Keratinocyte (primary cell): ENCODE measurements around the gene KLHL21. TPM values are rescaled to one million over a fixed set of nuclear protein-coding genes. Genes with fewer than 3 reads are reported as not detected.

Experiments
- DNase-seq: peaks from one replicate; pipeline ENCODE4 v3.0.0-alpha.2; 2011; ENCODE audit warnings: low read depth, missing footprints, low spot score
- FAIRE-seq: peaks from 2 replicates; lab custom pipeline; 2011; peaks lifted over from hg19 to GRCh38; lab: Jason Lieb, UNC
- H2AFZ ChIP-seq: 2 replicates; pipeline ENCODE4 v1.6.0; 2012; ENCODE audit warnings: low read length, control low read depth, inconsistent platforms; ENCODE audit not compliant: control insufficient read depth
- H3K27ac ChIP-seq: 2 replicates; pipeline ENCODE4 v1.5.1; 2011; ENCODE audit warnings: low read length; ENCODE audit not compliant: control insufficient read depth, insufficient read depth
- H3K27me3 ChIP-seq: 3 replicates; pipeline ENCODE4 v1.6.0; 2011; ENCODE audit warnings: low read length; ENCODE audit not compliant: control insufficient read depth, insufficient read depth; ENCODE audit errors: extremely low read depth
- H3K36me3 ChIP-seq, 2 experiments: 2 replicates in 1 of 2; 3 replicates in 1 of 2; pipeline ENCODE4 v1.5.1; 2011; ENCODE audit warnings: low read length in 2 of 2, mild to moderate bottlenecking in 1 of 2; ENCODE audit not compliant: control insufficient read depth in 2 of 2, insufficient read depth in 2 of 2; ENCODE audit errors: extremely low read depth in 1 of 2
- H3K4me1 ChIP-seq: 3 replicates; pipeline ENCODE4 v1.5.1; 2011; ENCODE audit warnings: low read length; ENCODE audit not compliant: control insufficient read depth, insufficient read depth; ENCODE audit errors: extremely low read depth
- H3K4me2 ChIP-seq: 3 replicates; pipeline ENCODE4 v1.6.0; 2011; ENCODE audit warnings: low read depth, low read length; ENCODE audit not compliant: control insufficient read depth, insufficient read depth; ENCODE audit errors: extremely low read depth
- H3K4me3 ChIP-seq, 3 experiments: fragments of 200-600 bp in 1 of 3; sonication (generic) in 1 of 3; 2 replicates in 2 of 3; 3 replicates in 1 of 3; pipeline ENCODE4 v1.5.1; 2011 to 2016; ENCODE audit warnings: low read length in 3 of 3, mild to moderate bottlenecking in 3 of 3, control low read depth in 2 of 3, inconsistent platforms in 1 of 3, low read depth in 1 of 3, mixed read lengths in 1 of 3, mixed run types in 1 of 3, moderate library complexity in 1 of 3; ENCODE audit not compliant: control insufficient read depth in 2 of 3, insufficient read depth in 2 of 3; ENCODE audit errors: extremely low read depth in 1 of 3
- H3K79me2 ChIP-seq: 2 replicates; pipeline ENCODE4 v1.6.0; 2012; ENCODE audit warnings: low read length; ENCODE audit not compliant: control insufficient read depth, insufficient read depth
- H3K9ac ChIP-seq: 3 replicates; pipeline ENCODE4 v1.6.0; 2011; ENCODE audit warnings: low read length; ENCODE audit not compliant: control insufficient read depth, insufficient read depth; ENCODE audit errors: extremely low read depth
- H3K9me1 ChIP-seq: 3 replicates; pipeline ENCODE4 v1.6.0; 2011; ENCODE audit warnings: low read length; ENCODE audit not compliant: control insufficient read depth, insufficient read depth; ENCODE audit errors: extremely low read depth
- H3K9me3 ChIP-seq: 2 replicates; pipeline ENCODE4 v1.5.1; 2012; ENCODE audit warnings: low read depth, low read length; ENCODE audit not compliant: control insufficient read depth
- H4K20me1 ChIP-seq: 3 replicates; pipeline ENCODE4 v1.6.0; 2011; ENCODE audit warnings: low read length; ENCODE audit not compliant: control insufficient read depth, insufficient read depth; ENCODE audit errors: extremely low read depth
- CTCF ChIP-seq, 3 experiments: IDR thresholded peaks in 1 of 3; conservative IDR thresholded peaks in 1 of 3; optimal IDR thresholded peaks in 1 of 3; 2 replicates in 2 of 3; 3 replicates in 1 of 3; pipeline versions ENCODE3 to v1.5.1; 2011; ENCODE audit warnings: low read length in 3 of 3, mild to moderate bottlenecking in 3 of 3, moderate library complexity in 2 of 3, control low read depth in 1 of 3, inconsistent platforms in 1 of 3; ENCODE audit not compliant: insufficient read depth in 2 of 3; ENCODE audit errors: extremely low read depth in 1 of 3
- EZH2 ChIP-seq: IDR thresholded peaks from one replicate; pipeline ENCODE4 v1.6.1; 2012; ENCODE audit warnings: inconsistent platforms, mild to moderate bottlenecking, low read length, moderate library complexity
- dilution Hi-C: fragments of 300-500 bp; cut with MboI; formaldehyde crosslinking; loops from one replicate; pipeline ENCODE4 v1.7.0; 2020; ENCODE audit warnings: low sequenced_read_pairs; ENCODE audit not compliant: extremely low pct_ligation_motif_present
- polyA plus RNA-seq, 5 experiments: library from polyadenylated mRNA; depleted of rRNA in 3 of 5; stranded (reverse) in 3 of 5; stranded (forward) in 1 of 5; unstranded in 1 of 5; fragments of >200 nt; gene quantifications; 1 replicate in 1 of 5; 2 replicates in 3 of 5; 3 replicates in 1 of 5; pipeline versions ENCODE4 v1.2.1 to v1.2.3, GENCODE V29; 2011 to 2012; ENCODE audit warnings: missing spikeins in 2 of 5, low read depth in 1 of 5, low replicate concordance in 1 of 5

The KLHL21 gene
- polyA plus RNA-seq, 1 donor (not counting 4 experiments of a cell fraction or from before 2014, with no cell fraction given): 24.8 TPM

DNA sequence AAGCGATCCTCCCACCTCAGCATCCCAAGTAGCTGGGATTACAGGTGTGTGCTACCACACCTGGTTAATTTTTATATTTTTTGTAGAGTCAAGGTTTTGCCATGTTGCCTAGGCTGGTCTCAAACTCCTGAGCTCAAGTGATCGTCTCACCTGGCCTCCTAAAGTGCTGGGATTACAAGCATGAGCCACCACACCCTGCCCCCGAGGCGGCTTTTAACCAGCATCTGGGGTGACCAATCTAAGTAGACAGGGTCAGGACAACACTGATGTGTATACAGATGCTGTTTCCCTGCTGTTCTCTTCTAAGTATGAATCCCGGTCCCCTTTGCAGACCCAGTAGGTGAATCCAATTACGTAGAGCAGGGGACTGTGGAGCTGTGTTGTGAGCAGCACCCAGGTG is 45.9 kb upstream of the KLHL21 start:
- no peak overlapping the region for H3K9ac ChIP-seq
- H3K36me3 ChIP-seq: peaks cover 28 to 37% of the 10 kb centered on the region in 2 experiments
- H2AFZ ChIP-seq: no peak overlapping the region
- TF ChIP-seq CTCF (optimal IDR thresholded peaks at IDR 0.05 in 1 of 3, IDR thresholded peaks at IDR 0.05 in 1 of 3, conservative IDR thresholded peaks at IDR 0.05 in 1 of 3; ENCODE audit: extremely low read depth in 1 of 3, insufficient read depth in 2 of 3, low read length in 3 of 3) (no peak), EZH2 (no peak)
- H3K27ac ChIP-seq: no peak overlapping the region
- H3K27me3 ChIP-seq: no peaks in the 10 kb centered on the region
- no peaks in the 10 kb centered on the region for H3K79me2 ChIP-seq
- no peaks in the 10 kb centered on the region for H3K4me1 ChIP-seq
- no peak overlapping the region for H3K4me3 ChIP-seq
- dilution Hi-C loops: no loop called here
- no peak for FAIRE-seq
- H3K9me3 ChIP-seq: no peaks in the 10 kb centered on the region
- DNase-seq: no peak
- no peaks in the 10 kb centered on the region for H3K9me1 ChIP-seq
- no peaks in the 10 kb centered on the region for H4K20me1 ChIP-seq
- H3K4me2 ChIP-seq: no peak overlapping the region

GRCh38 chr1:6646499-6647148 is 44.0 kb upstream of the KLHL21 start:
- Histone ChIP-seq H3K4me1 (no peaks in the 10 kb centered on the region), H2AFZ (no peak overlapping the region), H3K9ac (no peak overlapping the region), H3K9me3 (no peaks in the 10 kb centered on the region), H3K27ac (no peak overlapping the region), H4K20me1 (no peaks in the 10 kb centered on the region), H3K79me2 (no peaks in the 10 kb centered on the region), H3K9me1 (no peaks in the 10 kb centered on the region), H3K36me3 (peaks cover 26 to 36% of the 10 kb centered on the region in 2 experiments), H3K27me3 (no peaks in the 10 kb centered on the region), H3K4me2 (no peak overlapping the region), H3K4me3 (no peak overlapping the region)
- FAIRE-seq (peak; percentile 46), DNase-seq (no peak)
- dilution Hi-C loops: no loop called here
- TF ChIP-seq EZH2 (no peak), CTCF (optimal IDR thresholded peaks at IDR 0.05 in 1 of 3, IDR thresholded peaks at IDR 0.05 in 1 of 3, conservative IDR thresholded peaks at IDR 0.05 in 1 of 3; ENCODE audit: extremely low read depth in 1 of 3, insufficient read depth in 2 of 3, low read length in 3 of 3) (peak; percentile 29 to 59 (median 49))
